Endodermal cell (in vitro differentiated cells): Measurements from ENCODE around the gene MAEL. TPM values are rescaled to one million over a fixed set of nuclear protein-coding genes. Genes with fewer than 3 reads are reported as not detected.
A peak's percentile ranks its signal among the peaks of the same experiment; 100 is the strongest.

Experiments used
- DNase-seq: peaks from one replicate; pipeline ENCODE4 v3.0.0-alpha.2; 2017
- H3K27ac ChIP-seq: 2 replicates; pipeline ENCODE4 v1.5.1; 2013; ENCODE audit warnings: mild to moderate bottlenecking, low read depth, low read length, moderate library complexity
- H3K27me3 ChIP-seq: 2 replicates; pipeline ENCODE4 v1.6.1; 2013; ENCODE audit warnings: mild to moderate bottlenecking, low read length, moderate library complexity; ENCODE audit not compliant: insufficient read depth, control insufficient read depth, poor library complexity, severe bottlenecking
- H3K36me3 ChIP-seq: 2 replicates; pipeline ENCODE4 v1.7.0; 2013; ENCODE audit warnings: mild to moderate bottlenecking, low read length, moderate library complexity; ENCODE audit not compliant: control insufficient read depth, insufficient read depth
- H3K4me1 ChIP-seq: one replicate; pipeline ENCODE4 v1.7.0; 2013; ENCODE audit warnings: low read length; ENCODE audit not compliant: control insufficient read depth, insufficient read depth
- H3K4me3 ChIP-seq: 2 replicates; pipeline ENCODE4 v1.5.1; 2013; ENCODE audit warnings: mild to moderate bottlenecking, low read length, moderate library complexity
- H3K9ac ChIP-seq: 2 replicates; pipeline ENCODE4 v1.6.1; 2013; ENCODE audit warnings: mild to moderate bottlenecking, low read length, moderate library complexity; ENCODE audit not compliant: poor library complexity, severe bottlenecking; ENCODE audit errors: extremely low read depth
- H3K9me3 ChIP-seq: 2 replicates; pipeline ENCODE4 v1.6.1; 2013; ENCODE audit warnings: mild to moderate bottlenecking, low read length, moderate library complexity; ENCODE audit not compliant: control insufficient read depth
- H3K27ac Mint-ChIP-seq: 2 replicates; pipeline ENCODE4 v1.8.0; 2020; ENCODE audit warnings: mixed read lengths
- H3K27me3 Mint-ChIP-seq: 2 replicates; pipeline ENCODE4 v1.8.0; 2021; ENCODE audit warnings: mild to moderate bottlenecking, mixed read lengths; ENCODE audit not compliant: insufficient read depth
- H3K36me3 Mint-ChIP-seq: 2 replicates; pipeline ENCODE4 v1.8.0; 2020; ENCODE audit warnings: low read depth, mixed read lengths
- H3K4me1 Mint-ChIP-seq: 2 replicates; pipeline ENCODE4 v1.8.0; 2020; ENCODE audit warnings: mixed read lengths
- H3K4me3 Mint-ChIP-seq: 2 replicates; pipeline ENCODE4 v1.8.0; 2020; ENCODE audit warnings: mild to moderate bottlenecking, moderate library complexity, mixed read lengths
- H3K9me3 Mint-ChIP-seq: 2 replicates; pipeline ENCODE4 v1.8.0; 2020; ENCODE audit warnings: mild to moderate bottlenecking, mixed read lengths
- WGBS, 2 experiments: methylation state at CpG; one replicate each; pipeline versions ENCODE4 v1.1.5 to v1.1.7; 2013; ENCODE audit warnings: missing lambda C conversion rate in 2 of 2, mixed read lengths in 1 of 2; ENCODE audit not compliant: insufficient coverage in 1 of 2, insufficient read length in 1 of 2; 5-methylcytosine and 5-hydroxymethylcytosine counted together
- total RNA-seq, 2 donors: library from RNA; stranded (reverse); fragmentation: NEBNext Ultra II Directional in 1 of 2; extraction: Animal tissue kit (Norgen Biotek cat#: 25700) in 1 of 2; gene quantifications; 2 replicates in 1 of 2; 3 replicates in 1 of 2; pipeline ENCODE4 v1.2.1, GENCODE V29; 2021
- TF ChIP-seq, protein P1 (sequence below): fragments of 200-600 bp; sonication (generic); conservative IDR thresholded peaks from 2 replicates; pipeline ENCODE4 v1.5.0; 2021; ENCODE audit warnings: antibody characterized with exemption, mild to moderate bottlenecking

Gene MAEL
- total RNA-seq, 2 donors from 2014 or later: 0.27 TPM; not detected in 1

DNA sequence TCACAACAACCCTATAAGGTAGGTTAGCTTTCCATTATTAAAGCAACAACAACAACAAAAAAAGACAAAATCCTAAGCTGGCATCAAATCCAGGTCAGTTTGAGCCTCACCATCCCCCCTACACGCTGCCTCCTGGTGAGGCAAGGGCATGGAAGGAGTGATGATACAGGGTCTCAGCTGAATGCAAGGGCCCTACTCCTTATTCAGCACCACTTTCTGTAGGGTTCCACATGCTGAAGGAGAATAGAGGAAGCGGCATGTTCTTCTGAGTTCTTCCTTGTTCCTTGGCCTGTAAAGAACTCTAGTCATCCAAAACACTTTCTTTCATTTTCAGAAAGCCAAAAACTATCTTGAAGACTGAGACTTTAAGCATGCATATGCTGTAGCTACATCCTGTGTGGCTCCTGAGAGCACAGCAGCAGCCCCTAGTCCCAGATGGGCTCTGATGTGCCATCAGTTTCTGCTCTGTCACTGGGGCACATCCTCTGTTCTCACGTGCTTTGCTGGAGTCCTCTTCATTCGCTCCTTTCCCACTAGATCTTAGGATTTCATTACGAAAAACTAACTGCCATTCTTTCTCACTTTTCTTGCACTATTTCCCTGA is 19.9 kb upstream of the MAEL start:
- H3K27ac Mint-ChIP-seq: no peak overlapping the region
- TF ChIP-seq, protein P1, sequence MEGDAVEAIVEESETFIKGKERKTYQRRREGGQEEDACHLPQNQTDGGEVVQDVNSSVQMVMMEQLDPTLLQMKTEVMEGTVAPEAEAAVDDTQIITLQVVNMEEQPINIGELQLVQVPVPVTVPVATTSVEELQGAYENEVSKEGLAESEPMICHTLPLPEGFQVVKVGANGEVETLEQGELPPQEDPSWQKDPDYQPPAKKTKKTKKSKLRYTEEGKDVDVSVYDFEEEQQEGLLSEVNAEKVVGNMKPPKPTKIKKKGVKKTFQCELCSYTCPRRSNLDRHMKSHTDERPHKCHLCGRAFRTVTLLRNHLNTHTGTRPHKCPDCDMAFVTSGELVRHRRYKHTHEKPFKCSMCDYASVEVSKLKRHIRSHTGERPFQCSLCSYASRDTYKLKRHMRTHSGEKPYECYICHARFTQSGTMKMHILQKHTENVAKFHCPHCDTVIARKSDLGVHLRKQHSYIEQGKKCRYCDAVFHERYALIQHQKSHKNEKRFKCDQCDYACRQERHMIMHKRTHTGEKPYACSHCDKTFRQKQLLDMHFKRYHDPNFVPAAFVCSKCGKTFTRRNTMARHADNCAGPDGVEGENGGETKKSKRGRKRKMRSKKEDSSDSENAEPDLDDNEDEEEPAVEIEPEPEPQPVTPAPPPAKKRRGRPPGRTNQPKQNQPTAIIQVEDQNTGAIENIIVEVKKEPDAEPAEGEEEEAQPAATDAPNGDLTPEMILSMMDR: no peak
- H3K4me1 Mint-ChIP-seq: no peaks in the 10 kb centered on the region
- Histone ChIP-seq H3K4me3 (no peak overlapping the region), H3K9me3 (no peaks in the 10 kb centered on the region), H3K27me3 (peaks cover 21% of the 10 kb centered on the region), H3K27ac (no peak overlapping the region), H3K9ac (no peak overlapping the region), H3K36me3 (no peaks in the 10 kb centered on the region), H3K4me1 (peaks cover 5% of the 10 kb centered on the region)
- 88 to 94% methylated on average over 5 of the region's 5 CpGs for WGBS, 2 experiments
- no peak for DNase-seq
- no peaks in the 10 kb centered on the region for H3K9me3 Mint-ChIP-seq
- H3K36me3 Mint-ChIP-seq: no peaks in the 10 kb centered on the region
- peaks cover 51% of the 10 kb centered on the region for H3K27me3 Mint-ChIP-seq
- no peak overlapping the region for H3K4me3 Mint-ChIP-seq

DNA sequence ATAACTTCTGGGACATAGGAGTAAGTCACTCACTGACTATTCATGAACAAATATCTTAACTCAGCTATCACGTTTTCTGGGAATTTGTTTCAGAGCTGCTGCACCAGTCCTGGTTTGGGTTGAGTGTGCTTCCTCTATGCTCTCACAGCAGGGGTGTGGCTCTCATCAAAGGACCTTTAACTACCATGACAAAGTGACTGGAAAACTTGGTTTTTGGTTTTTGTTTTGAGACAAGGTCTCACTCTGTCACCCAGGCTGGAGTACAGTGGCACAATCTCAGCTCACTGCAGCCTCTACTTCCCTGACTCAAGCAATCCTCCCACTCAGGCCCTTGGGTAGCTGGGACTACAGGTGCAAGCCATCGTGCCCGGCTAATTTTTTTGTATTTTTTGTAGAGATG is 17.8 kb upstream of the MAEL start:
- H3K36me3 Mint-ChIP-seq: no peaks in the 10 kb centered on the region
- TF ChIP-seq, protein P1: no peak
- Histone ChIP-seq H3K27me3 (peaks cover 39% of the 10 kb centered on the region), H3K36me3 (no peaks in the 10 kb centered on the region), H3K9ac (no peak overlapping the region), H3K27ac (no peak overlapping the region), H3K4me3 (no peak overlapping the region), H3K4me1 (peaks cover 5% of the 10 kb centered on the region), H3K9me3 (no peaks in the 10 kb centered on the region)
- no peak for DNase-seq
- no peaks in the 10 kb centered on the region for H3K9me3 Mint-ChIP-seq
- peaks cover 6% of the 10 kb centered on the region for H3K4me1 Mint-ChIP-seq
- H3K27me3 Mint-ChIP-seq: peaks cover 70% of the 10 kb centered on the region
- H3K27ac Mint-ChIP-seq: no peak overlapping the region
- WGBS, 2 experiments: 40 to 79% methylated on average over 1 to 3 of the region's 3 CpGs
- no peak overlapping the region for H3K4me3 Mint-ChIP-seq

DNA sequence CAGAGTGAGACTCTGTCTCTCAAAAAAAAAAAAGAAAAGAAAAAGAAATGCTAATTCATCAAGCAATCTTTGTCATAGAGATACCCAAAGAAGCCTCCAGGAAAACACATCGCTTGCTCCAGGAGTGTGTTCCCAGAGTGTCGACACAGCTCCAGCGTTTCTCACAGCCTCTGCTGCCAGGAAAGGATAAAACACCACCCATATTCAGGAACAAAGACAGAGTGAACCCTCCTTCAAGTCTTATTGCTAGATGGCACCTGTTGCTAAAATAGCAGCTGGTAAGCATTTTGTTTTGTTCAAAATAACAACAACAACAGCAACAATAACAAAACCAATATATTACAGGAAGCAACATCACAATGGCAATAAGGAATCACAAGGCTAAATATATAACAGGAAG is 16.9 kb upstream of the MAEL start:
- H3K27ac ChIP-seq: peak overlapping the region; percentile 34
- Mint-ChIP-seq H3K4me3 (no peak overlapping the region), H3K27me3 (peaks cover 75% of the 10 kb centered on the region), H3K36me3 (no peaks in the 10 kb centered on the region), H3K27ac (no peak overlapping the region), H3K9me3 (no peaks in the 10 kb centered on the region), H3K4me1 (peaks cover 6% of the 10 kb centered on the region)
- H3K4me3 ChIP-seq: no peak overlapping the region
- no peak overlapping the region for H3K9ac ChIP-seq
- peaks cover 48% of the 10 kb centered on the region for H3K27me3 ChIP-seq
- H3K4me1 ChIP-seq: no peaks in the 10 kb centered on the region
- H3K36me3 ChIP-seq: no peaks in the 10 kb centered on the region
- no peak for DNase-seq
- H3K9me3 ChIP-seq: no peaks in the 10 kb centered on the region
- 70 to 80% methylated on average over 2 to 3 of the region's 3 CpGs for WGBS, 2 experiments
- TF ChIP-seq, protein P1: no peak
